22Rv1 (cell line): Measurements from ENCODE around the gene LRRK1.

Experiments
- ZFX ChIP-seq: fragments of 450-650 bp; IDR thresholded peaks from 2 replicates; pipeline ENCODE4 v1.6.1; 2017; ENCODE audit warnings: antibody characterized with exemption, borderline replicate concordance
- TF ChIP-seq, protein P1 (sequence below): fragments of 450-650 bp; IDR thresholded peaks from 2 replicates; pipeline ENCODE4 v1.5.1; 2017; ENCODE audit warnings: mild to moderate bottlenecking

DNA sequence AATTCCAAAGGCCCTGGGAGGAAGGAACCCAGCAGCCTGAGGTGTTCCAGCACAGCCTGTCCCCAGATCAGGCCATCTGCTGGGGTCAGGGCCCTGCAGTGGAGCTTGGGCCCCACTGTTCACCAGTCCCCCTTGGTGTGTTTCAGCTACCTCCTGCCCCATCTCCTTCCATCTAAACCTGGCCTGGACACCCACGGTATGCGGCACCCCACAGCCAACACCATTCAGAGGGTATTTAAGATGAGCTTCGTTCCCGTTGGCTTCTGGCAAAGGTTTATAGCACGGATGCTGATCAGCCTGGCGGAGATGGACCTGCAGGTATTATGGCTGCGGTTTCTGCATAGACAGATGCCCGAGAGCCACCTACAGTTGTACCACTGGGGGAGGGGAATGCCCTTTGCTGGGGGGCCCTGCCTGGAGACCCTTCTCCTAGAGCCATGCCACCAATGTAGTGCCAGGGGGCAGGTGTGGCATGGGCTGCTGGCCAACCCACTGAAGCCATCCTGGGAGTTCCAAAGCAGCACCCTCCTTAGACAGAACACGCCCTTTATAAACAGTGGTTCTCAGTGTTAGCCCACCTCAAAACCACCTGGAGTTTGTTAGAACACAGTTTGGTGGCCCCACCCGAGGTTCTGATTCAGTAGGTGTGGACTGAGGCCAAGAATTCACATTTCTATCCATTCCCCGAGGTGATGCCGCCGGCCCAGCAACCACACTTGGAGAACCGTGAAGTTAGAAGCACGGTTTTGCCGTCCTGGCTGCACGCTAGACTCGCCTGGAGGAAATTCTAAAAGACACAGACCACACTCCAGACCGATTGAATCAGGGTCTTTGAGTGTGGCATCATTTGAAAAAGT is 126.9 kb downstream of the LRRK1 start:
- TF ChIP-seq, protein P1, sequence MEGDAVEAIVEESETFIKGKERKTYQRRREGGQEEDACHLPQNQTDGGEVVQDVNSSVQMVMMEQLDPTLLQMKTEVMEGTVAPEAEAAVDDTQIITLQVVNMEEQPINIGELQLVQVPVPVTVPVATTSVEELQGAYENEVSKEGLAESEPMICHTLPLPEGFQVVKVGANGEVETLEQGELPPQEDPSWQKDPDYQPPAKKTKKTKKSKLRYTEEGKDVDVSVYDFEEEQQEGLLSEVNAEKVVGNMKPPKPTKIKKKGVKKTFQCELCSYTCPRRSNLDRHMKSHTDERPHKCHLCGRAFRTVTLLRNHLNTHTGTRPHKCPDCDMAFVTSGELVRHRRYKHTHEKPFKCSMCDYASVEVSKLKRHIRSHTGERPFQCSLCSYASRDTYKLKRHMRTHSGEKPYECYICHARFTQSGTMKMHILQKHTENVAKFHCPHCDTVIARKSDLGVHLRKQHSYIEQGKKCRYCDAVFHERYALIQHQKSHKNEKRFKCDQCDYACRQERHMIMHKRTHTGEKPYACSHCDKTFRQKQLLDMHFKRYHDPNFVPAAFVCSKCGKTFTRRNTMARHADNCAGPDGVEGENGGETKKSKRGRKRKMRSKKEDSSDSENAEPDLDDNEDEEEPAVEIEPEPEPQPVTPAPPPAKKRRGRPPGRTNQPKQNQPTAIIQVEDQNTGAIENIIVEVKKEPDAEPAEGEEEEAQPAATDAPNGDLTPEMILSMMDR: no peak
- TF ChIP-seq ZFX: no peak
